HEK293 (cell line): ENCODE data around the gene WWC1.

Experiments used
- CTCF ChIA-PET: fragments of 350-600 bp; formaldehyde crosslinking; extraction: SDS; loops from one replicate; lab custom pipeline; 2021; ENCODE audit warnings: antibody characterized with exemption; lab: Yijun Ruan, JAX
- POLR2A ChIA-PET: fragments of 300-600 bp; formaldehyde crosslinking; extraction: SDS; loops from one replicate; lab custom pipeline; 2020; ENCODE audit warnings: antibody characterized with exemption, inconsistent platforms; lab: Yijun Ruan, JAX
- H3K27ac ChIP-seq: fragments of 200-500 bp; sonication (Bioruptor generic); 2 replicates; pipeline ENCODE4 v1.5.1; 2014; ENCODE audit warnings: low read depth, low read length, control low read depth, inconsistent platforms; ENCODE audit errors: extremely low read depth
- H3K36me3 ChIP-seq, 2 experiments: fragments of 200-500 bp in 1 of 2; sonication (Bioruptor generic) in 1 of 2; 1 replicate in 1 of 2; 2 replicates in 1 of 2; pipeline ENCODE4 v1.5.1; 2014 to 2017; ENCODE audit warnings: inconsistent platforms in 2 of 2, low read length in 2 of 2; ENCODE audit not compliant: control insufficient read depth in 2 of 2, insufficient read depth in 1 of 2
- H3K4me1 ChIP-seq: fragments of 200-500 bp; sonication (Bioruptor generic); 2 replicates; pipeline ENCODE4 v1.5.1; 2014; ENCODE audit warnings: mild to moderate bottlenecking, low read length, inconsistent platforms; ENCODE audit not compliant: control insufficient read depth, insufficient read depth
- H3K4me3 ChIP-seq: 2 replicates; pipeline ENCODE4 v1.5.1; 2011; ENCODE audit warnings: low read depth, mild to moderate bottlenecking, control low read depth, low read length, moderate library complexity
- H3K9me3 ChIP-seq: fragments of 200-500 bp; sonication (Bioruptor generic); 2 replicates; pipeline ENCODE4 v1.5.1; 2014; ENCODE audit warnings: low read depth, low read length, inconsistent platforms; ENCODE audit not compliant: control insufficient read depth, insufficient read depth
- BCL11B ChIP-seq: fragments of 450-650 bp; formaldehyde crosslinking; IDR thresholded peaks from 2 replicates; pipeline ENCODE4 v1.5.1; 2016; ENCODE audit warnings: low read depth, missing biosample characterization, missing genetic modification characterization
- GFI1B ChIP-seq: fragments of 450-650 bp; formaldehyde crosslinking; IDR thresholded peaks from 2 replicates; pipeline ENCODE4 v1.5.1; 2016; ENCODE audit warnings: missing biosample characterization, missing genetic modification characterization
- HIC1 ChIP-seq: fragments of 450-650 bp; formaldehyde crosslinking; IDR thresholded peaks from 2 replicates; pipeline ENCODE4 v1.5.1; 2016; ENCODE audit warnings: missing biosample characterization, missing genetic modification characterization
- OVOL3 ChIP-seq: fragments of 450-650 bp; formaldehyde crosslinking; IDR thresholded peaks from 2 replicates; pipeline ENCODE4 v1.5.1; 2016; ENCODE audit warnings: missing biosample characterization, missing genetic modification characterization
- PATZ1 ChIP-seq: fragments of 450-650 bp; formaldehyde crosslinking; IDR thresholded peaks from 2 replicates; pipeline ENCODE4 v1.5.1; 2016; ENCODE audit warnings: missing biosample characterization, missing genetic modification characterization
- PBX3 ChIP-seq: sonication (generic); formaldehyde crosslinking; IDR thresholded peaks from 2 replicates; pipeline ENCODE4 v1.8.1; 2022; ENCODE audit warnings: mild to moderate bottlenecking, moderate library complexity, missing genetic modification reagents
- PRDM2 ChIP-seq: fragments of 450-650 bp; formaldehyde crosslinking; IDR thresholded peaks from 2 replicates; pipeline ENCODE4 v1.5.1; 2016; ENCODE audit warnings: missing biosample characterization, missing genetic modification characterization, borderline replicate concordance
- SCRT2 ChIP-seq: fragments of 450-650 bp; formaldehyde crosslinking; IDR thresholded peaks from 2 replicates; pipeline ENCODE4 v1.5.1; 2016; ENCODE audit warnings: missing biosample characterization, missing genetic modification characterization
- SETDB1 ChIP-seq: IDR thresholded peaks from one replicate; pipeline ENCODE4 v1.6.1; 2017; ENCODE audit warnings: mild to moderate bottlenecking, low read length, moderate library complexity, mixed read lengths; ENCODE audit not compliant: insufficient read length
- ZBTB26 ChIP-seq: fragments of 450-650 bp; formaldehyde crosslinking; optimal IDR thresholded peaks from 2 replicates; pipeline ENCODE3; 2016; ENCODE audit warnings: missing biosample characterization, mild to moderate bottlenecking, missing genetic modification characterization
- ZNF10 ChIP-seq: fragments of 450-650 bp; formaldehyde crosslinking; IDR thresholded peaks from 2 replicates; pipeline ENCODE4 v1.5.1; 2017; ENCODE audit warnings: missing biosample characterization, missing genetic modification characterization
- ZNF112 ChIP-seq: fragments of 450-650 bp; formaldehyde crosslinking; IDR thresholded peaks from 2 replicates; pipeline ENCODE4 v1.5.0; 2017; ENCODE audit warnings: missing biosample characterization, missing genetic modification characterization
- ZNF23 ChIP-seq: fragments of 450-650 bp; formaldehyde crosslinking; IDR thresholded peaks from 2 replicates; pipeline ENCODE4 v1.5.1; 2016; ENCODE audit warnings: missing biosample characterization, missing genetic modification characterization, borderline replicate concordance
- ZNF311 ChIP-seq: fragments of 450-650 bp; formaldehyde crosslinking; IDR thresholded peaks from 2 replicates; pipeline ENCODE4 v1.5.1; 2017; ENCODE audit warnings: missing biosample characterization, missing genetic modification characterization, borderline replicate concordance
- ZNF423 ChIP-seq: fragments of 450-650 bp; formaldehyde crosslinking; IDR thresholded peaks from 2 replicates; pipeline ENCODE4 v1.5.1; 2016; ENCODE audit warnings: missing biosample characterization, missing genetic modification characterization
- ZNF529 ChIP-seq: fragments of 450-650 bp; formaldehyde crosslinking; IDR thresholded peaks from 2 replicates; pipeline ENCODE4 v1.5.1; 2017; ENCODE audit warnings: missing genetic modification characterization, missing biosample characterization; ENCODE audit not compliant: insufficient replicate concordance
- ZNF548 ChIP-seq: fragments of 450-650 bp; formaldehyde crosslinking; IDR thresholded peaks from 2 replicates; pipeline ENCODE4 v1.5.1; 2016; ENCODE audit warnings: missing biosample characterization, missing genetic modification characterization
- ZNF610 ChIP-seq: fragments of 450-650 bp; formaldehyde crosslinking; IDR thresholded peaks from 2 replicates; pipeline ENCODE4 v1.5.1; 2016; ENCODE audit warnings: missing biosample characterization, missing genetic modification characterization, borderline replicate concordance
- ZNF624 ChIP-seq: fragments of 450-650 bp; formaldehyde crosslinking; IDR thresholded peaks from 2 replicates; pipeline ENCODE4 v1.5.1; 2017; ENCODE audit warnings: missing biosample characterization, missing genetic modification characterization
- ZNF626 ChIP-seq: fragments of 450-650 bp; sonication (Bioruptor Pico); formaldehyde crosslinking; IDR thresholded peaks from 2 replicates; pipeline ENCODE4 v1.5.1; 2018; ENCODE audit warnings: missing biosample characterization, missing genetic modification characterization, inconsistent platforms
- ZNF658 ChIP-seq: fragments of 450-650 bp; formaldehyde crosslinking; IDR thresholded peaks from 2 replicates; pipeline ENCODE4; 2016; ENCODE audit warnings: missing biosample characterization, missing genetic modification characterization
- ZSCAN23 ChIP-seq: fragments of 450-650 bp; formaldehyde crosslinking; IDR thresholded peaks from 2 replicates; pipeline ENCODE4 v1.5.1; 2016; ENCODE audit warnings: missing biosample characterization, missing genetic modification characterization

WWC1 gene

GRCh38 chr5:168443950-168444700 lies 152.7 kb downstream of the WWC1 start:
- ChIA-PET POLR2A (no interaction called here), CTCF (interaction anchor here (0.6 kb wide), 1 partner anchor 40 kb away, joined by 4 read pairs; no protein-coding TSS in a partner anchor)
- H3K9me3 ChIP-seq: no peaks in the 10 kb centered on the region
- no peak for TF ChIP-seq OVOL3 (tag by site-specific recombination)
- TF ChIP-seq ZBTB26 (tag by site-specific recombination): no peak
- no peak for TF ChIP-seq HIC1
- no peak for TF ChIP-seq ZNF548
- TF ChIP-seq ZNF112 (tag by site-specific recombination): no peak
- no peak for TF ChIP-seq ZNF10 (tag by site-specific recombination)
- no peak for TF ChIP-seq SETDB1
- no peak for TF ChIP-seq ZNF626
- TF ChIP-seq ZNF624 (tag by site-specific recombination): no peak
- no peak for TF ChIP-seq ZNF423
- no peak for TF ChIP-seq PATZ1 (tag by site-specific recombination)
- H3K4me1 ChIP-seq: no peaks in the 10 kb centered on the region
- H3K4me3 ChIP-seq: no peak overlapping the region
- peaks cover 3 to 21% of the 10 kb centered on the region in 2 experiments; a peak in 2 of 3 replicates for H3K36me3 ChIP-seq
- no peak overlapping the region for H3K27ac ChIP-seq

GRCh38 chr5:168446983-168447619 lies 155.7 kb downstream of the WWC1 start:
- POLR2A ChIA-PET: no interaction called here
- CTCF ChIA-PET: no interaction called here
- peaks cover 6 to 16% of the 10 kb centered on the region in 2 experiments; a peak in 2 of 3 replicates for H3K36me3 ChIP-seq
- H3K27ac ChIP-seq: no peak overlapping the region
- no peaks in the 10 kb centered on the region for H3K4me1 ChIP-seq
- H3K4me3 ChIP-seq: no peak overlapping the region
- H3K9me3 ChIP-seq: no peaks in the 10 kb centered on the region
- no peak for TF ChIP-seq ZNF311
- no peak for TF ChIP-seq GFI1B (tag by site-specific recombination)
- TF ChIP-seq ZNF23 (tag by site-specific recombination): no peak
- no peak for TF ChIP-seq ZNF529 (tag by site-specific recombination)
- no peak for TF ChIP-seq SCRT2 (tag by site-specific recombination)
- TF ChIP-seq ZNF658: no peak
- TF ChIP-seq PRDM2: no peak
- TF ChIP-seq BCL11B (tag by site-specific recombination): no peak
- no peak for TF ChIP-seq ZNF610 (tag by site-specific recombination)
- TF ChIP-seq ZSCAN23: no peak
- TF ChIP-seq PBX3: no peak
